ENCODE measurements around the gene LINC01488. TPM values are rescaled to one million over a fixed set of nuclear protein-coding genes. Genes with fewer than 3 reads are reported as not detected.
A peak's percentile ranks its signal among the peaks of the same experiment; 100 is the strongest.

Gene LINC01488
- polyA plus RNA-seq, 12 donors, result 0.12 to 0.28 (median 0.13) TPM; not detected in 6

GRCh38 chr11:69444381-69445130, 36.9 kb upstream of the LINC01488 start:
- peak; percentile 66 for DNase-seq

- DNase-seq, result no peak
Observed at GRCh38 chr11:69445131-69445470, 36.4 kb upstream of the LINC01488 start.

- no peak for DNase-seq
Observed at GRCh38 chr11:69446108-69446507, 35.4 kb upstream of the LINC01488 start.

GRCh38 chr11:69447786-69448185, 33.7 kb upstream of the LINC01488 start:
- no peak for DNase-seq

- DNase-seq, result no peak
Observed at GRCh38 chr11:69448471-69449284, 32.8 kb upstream of the LINC01488 start.

- DNase-seq, result peak; percentile 58
Observed at GRCh38 chr11:69449320-69450063, 32.0 kb upstream of the LINC01488 start.

- no peak for DNase-seq
Observed at GRCh38 chr11:69450064-69450856, 31.2 kb upstream of the LINC01488 start.

- DNase-seq, result no peak
Observed at GRCh38 chr11:69450857-69451220, 30.6 kb upstream of the LINC01488 start.

GRCh38 chr11:69451289-69451688, 30.2 kb upstream of the LINC01488 start:
- no peak for DNase-seq

GRCh38 chr11:69452206-69452987, 29.1 kb upstream of the LINC01488 start:
- DNase-seq, result no peak

- no peak for DNase-seq
Observed at GRCh38 chr11:69453151-69453550, 28.3 kb upstream of the LINC01488 start.

GRCh38 chr11:69454018-69454417, 27.4 kb upstream of the LINC01488 start:
- DNase-seq, result no peak

GRCh38 chr11:69455969-69456368, 25.5 kb upstream of the LINC01488 start:
- no peak for DNase-seq

GRCh38 chr11:69456712-69457111, 24.8 kb upstream of the LINC01488 start:
- no peak for DNase-seq

- no peak for DNase-seq
Observed at GRCh38 chr11:69459848-69460539, 21.5 kb upstream of the LINC01488 start.

- no peak for DNase-seq
Observed at GRCh38 chr11:69460540-69461257, 20.8 kb upstream of the LINC01488 start.

GRCh38 chr11:69461272-69461962, 20.0 kb upstream of the LINC01488 start:
- DNase-seq, result no peak

GRCh38 chr11:69462106-69462951, 19.1 kb upstream of the LINC01488 start:
- DNase-seq, result peak; percentile 65
